GM15510 (cell line): ENCODE results near the gene SYNGAP1.
A peak's percentile ranks its signal among the peaks of the same experiment; 100 is the strongest.

Source experiments
- POLR2A ChIP-seq: IDR thresholded peaks from 3 replicates; pipeline ENCODE4 v1.6.1; 2011; ENCODE audit warnings: borderline replicate concordance; ENCODE audit not compliant: insufficient read length; ENCODE audit errors: extremely low read depth

The SYNGAP1 gene

GRCh38 chr6:33416386-33417127 lies 3.3 kb upstream of the SYNGAP1 start:
- peak; percentile 49 for TF ChIP-seq POLR2A

- peak; percentile 11 for TF ChIP-seq POLR2A
Measured at GRCh38 chr6:33417128-33417902, 2.5 kb upstream of the SYNGAP1 start.

- TF ChIP-seq POLR2A, result peak; percentile 62
Measured at GRCh38 chr6:33417903-33418689, 1.8 kb upstream of the SYNGAP1 start, which contains the start of gene CUTA. TSS of gene CUTA (minus strand) at chr6:33418107. CDS start at chr6:33418000, 107 bp downstream.

GRCh38 chr6:33418690-33419291 lies 1.1 kb upstream of the SYNGAP1 start:
- TF ChIP-seq POLR2A, result no peak

GRCh38 chr6:33420491-33421343 lies 852 bp downstream of the SYNGAP1 start:
- no peak for TF ChIP-seq POLR2A

- no peak for TF ChIP-seq POLR2A
Measured at GRCh38 chr6:33421344-33421643, 1.4 kb downstream of the SYNGAP1 start.

GRCh38 chr6:33423777-33424176 lies 3.9 kb downstream of the SYNGAP1 start:
- TF ChIP-seq POLR2A, result no peak

GRCh38 chr6:33424855-33425667 lies 5.2 kb downstream of the SYNGAP1 start:
- TF ChIP-seq POLR2A, result no peak

- peak; percentile 77 for TF ChIP-seq POLR2A
Measured at GRCh38 chr6:33425668-33426577, 6.1 kb downstream of the SYNGAP1 start.

GRCh38 chr6:33426590-33427511 lies 7.0 kb downstream of the SYNGAP1 start:
- TF ChIP-seq POLR2A, result no peak

- no peak for TF ChIP-seq POLR2A
Measured at GRCh38 chr6:33427585-33428223, 7.8 kb downstream of the SYNGAP1 start.
